Measurements from ENCODE around the gene GNAQ.
A peak's percentile ranks its signal among the peaks of the same experiment; 100 is the strongest.
"Not testable (repeated sequence)": the region's sequence is repeated elsewhere in the genome, so short reads cannot be mapped to it uniquely, and the experiment has no call there.

Gene GNAQ
- long read RNA-seq, donor 1, full-length matches to known transcripts: 14 of 14 reads
- long read RNA-seq, donor 1, partial matches to known transcripts: 0 of 14 reads
- long read RNA-seq, donor 1, other reads (novel, unspliced or antisense): 0 of 14 reads
- long read RNA-seq, donor 2, full-length matches to known transcripts: 6 of 6 reads
- long read RNA-seq, donor 2, partial matches to known transcripts: 0 of 6 reads
- long read RNA-seq, donor 2, other reads (novel, unspliced or antisense): 0 of 6 reads
- long read RNA-seq, donor 3, full-length matches to known transcripts: 8 of 8 reads
- long read RNA-seq, donor 3, partial matches to known transcripts: 0 of 8 reads
- long read RNA-seq, donor 3, other reads (novel, unspliced or antisense): 0 of 8 reads
- long read RNA-seq, donor 4, full-length matches to known transcripts: 10 of 10 reads
- long read RNA-seq, donor 4, partial matches to known transcripts: 0 of 10 reads
- long read RNA-seq, donor 4, other reads (novel, unspliced or antisense): 0 of 10 reads
- long read RNA-seq, donor 5, full-length matches to known transcripts: 10 of 10 reads
- long read RNA-seq, donor 5, partial matches to known transcripts: 0 of 10 reads
- long read RNA-seq, donor 5, other reads (novel, unspliced or antisense): 0 of 10 reads
- long read RNA-seq, donor 6, full-length matches to known transcripts: 19 of 27 reads
- long read RNA-seq, donor 6, partial matches to known transcripts: 8 of 27 reads
- long read RNA-seq, donor 6, other reads (novel, unspliced or antisense): 0 of 27 reads
- long read RNA-seq, donor 7, full-length matches to known transcripts: 12 of 12 reads
- long read RNA-seq, donor 7, partial matches to known transcripts: 0 of 12 reads
- long read RNA-seq, donor 7, other reads (novel, unspliced or antisense): 0 of 12 reads
- long read RNA-seq, donor 8, full-length matches to known transcripts: 13 of 13 reads
- long read RNA-seq, donor 8, partial matches to known transcripts: 0 of 13 reads
- long read RNA-seq, donor 8, other reads (novel, unspliced or antisense): 0 of 13 reads

- peak; percentile 37 for DNase-seq
Measured at GRCh38 chr9:78031444-78031892, at the start of gene GNAQ. TSS of gene GNAQ (minus strand) at chr9:78031811. CDS start at chr9:78031235, 576 bp downstream.

- DNase-seq: no peak
Measured at GRCh38 chr9:78074385-78075291, 43.0 kb upstream of the GNAQ start.

GRCh38 chr9:78073722-78074121 is 42.1 kb upstream of the GNAQ start:
- no peak for DNase-seq

- no peak for DNase-seq
Measured at GRCh38 chr9:78072586-78073199, 41.1 kb upstream of the GNAQ start.

- DNase-seq: no peak
Measured at GRCh38 chr9:78070521-78070920, 38.9 kb upstream of the GNAQ start.

- DNase-seq: no peak
Measured at GRCh38 chr9:78064075-78064474, 32.5 kb upstream of the GNAQ start.

GRCh38 chr9:78062710-78063109 is 31.1 kb upstream of the GNAQ start:
- no peak for DNase-seq

- DNase-seq: not testable (repeated sequence)
Measured at GRCh38 chr9:78054218-78054617, 22.6 kb upstream of the GNAQ start.

- DNase-seq: no peak
Measured at GRCh38 chr9:78053627-78054026, 22.0 kb upstream of the GNAQ start.

GRCh38 chr9:78050421-78050820 is 18.8 kb upstream of the GNAQ start:
- DNase-seq: no peak

- DNase-seq: no peak
Measured at GRCh38 chr9:78049484-78049883, 17.9 kb upstream of the GNAQ start.

- no peak for DNase-seq
Measured at GRCh38 chr9:78047106-78047505, 15.5 kb upstream of the GNAQ start.

GRCh38 chr9:78046112-78046511 is 14.5 kb upstream of the GNAQ start:
- no peak for DNase-seq

- DNase-seq: no peak
Measured at GRCh38 chr9:78044886-78045285, 13.3 kb upstream of the GNAQ start.

GRCh38 chr9:78044189-78044588 is 12.6 kb upstream of the GNAQ start:
- DNase-seq: no peak

- no peak for DNase-seq
Measured at GRCh38 chr9:78041971-78042370, 10.4 kb upstream of the GNAQ start.

GRCh38 chr9:78040726-78041125 is 9.1 kb upstream of the GNAQ start:
- DNase-seq: no peak

- DNase-seq: no peak
Measured at GRCh38 chr9:78038620-78039300, 7.1 kb upstream of the GNAQ start.

- peak; percentile 53 for DNase-seq
Measured at GRCh38 chr9:78035383-78035993, 3.9 kb upstream of the GNAQ start.

GRCh38 chr9:78033870-78034269 is 2.3 kb upstream of the GNAQ start:
- DNase-seq: no peak
